ENCODE measurements around the gene MAML2.

The MAML2 gene

GRCh38 chr11:96242971-96243647 lies 99.9 kb downstream of the MAML2 start:
- TF ChIP-seq POLR2A (IDR thresholded peaks at IDR 0.05; ENCODE audit: low read depth, low read length) = peak; percentile 44; the same call in 1 of the 2 replicates
- no peak for TF ChIP-seq TAF1 (IDR thresholded peaks at IDR 0.05; ENCODE audit: borderline replicate concordance, low read depth, low read length)
- DNase-seq (ENCODE audit: insufficient read length) = peak; percentile 52
- FAIRE-seq = peak; percentile 96

DNA sequence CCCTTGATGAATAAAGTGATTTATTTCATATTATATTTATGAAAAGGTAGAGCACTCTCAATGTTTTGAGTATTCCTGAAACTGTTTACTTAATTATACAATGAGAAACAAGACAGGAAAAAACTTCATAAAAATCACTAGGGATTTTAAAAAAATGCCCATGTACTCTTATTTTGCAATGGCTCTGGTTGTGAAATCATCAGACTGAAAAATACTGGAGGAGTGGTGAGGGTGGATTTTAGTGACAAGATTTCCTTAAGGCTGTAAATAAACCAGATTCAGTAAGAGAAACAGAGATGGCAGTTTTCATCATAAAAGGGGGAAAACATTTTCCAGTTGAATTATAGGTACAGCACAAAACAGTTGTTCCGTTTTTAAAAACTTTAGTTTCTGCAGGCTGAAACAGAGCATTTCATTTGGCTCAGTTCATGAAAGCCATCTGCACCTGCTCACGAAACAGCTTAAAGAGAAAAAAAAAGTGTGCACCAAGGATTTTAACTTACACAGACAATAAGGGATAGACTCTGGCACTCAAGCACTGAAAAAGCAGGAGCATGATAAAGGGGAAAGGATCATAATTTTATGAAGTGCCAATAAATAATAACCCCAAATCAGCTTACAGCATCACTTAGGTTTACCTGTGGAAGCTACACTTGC lies 100.7 kb downstream of the MAML2 start:
- FAIRE-seq = no peak
- no peak for DNase-seq (ENCODE audit: insufficient read length)
- no peak for TF ChIP-seq TAF1 (IDR thresholded peaks at IDR 0.05; ENCODE audit: borderline replicate concordance, low read depth, low read length)
- no peak for TF ChIP-seq POLR2AphosphoS5 (IDR thresholded peaks at IDR 0.05; ENCODE audit: low read depth, low read length)
- no peak for TF ChIP-seq POLR2A (IDR thresholded peaks at IDR 0.05; ENCODE audit: low read depth, low read length)

DNA sequence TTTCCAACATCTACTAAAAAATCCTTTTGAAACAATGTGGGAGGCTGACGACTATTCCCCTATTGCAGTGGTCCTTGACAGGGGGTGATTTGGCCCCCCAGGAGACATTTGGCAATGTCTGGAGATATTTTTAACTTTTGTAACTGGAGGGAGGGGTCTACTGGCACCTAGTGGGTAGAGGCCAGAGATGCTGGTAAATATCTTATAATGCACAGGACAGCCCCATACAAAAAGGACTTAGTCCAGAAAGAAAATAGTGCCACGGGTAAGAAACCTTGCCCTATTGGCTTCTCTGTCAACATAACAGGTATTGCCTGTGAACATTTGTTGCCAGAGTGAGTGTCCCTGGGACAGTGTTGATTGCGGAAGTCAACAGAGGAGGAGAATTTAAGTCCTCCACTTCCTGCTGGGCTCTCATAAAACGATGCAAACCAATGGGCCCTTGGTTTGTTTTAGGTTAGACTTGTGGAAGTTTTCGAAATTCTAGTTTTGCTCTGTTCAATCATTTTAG lies 101.6 kb downstream of the MAML2 start:
- TF ChIP-seq POLR2A (IDR thresholded peaks at IDR 0.05; ENCODE audit: low read depth, low read length) (no peak), POLR2AphosphoS5 (IDR thresholded peaks at IDR 0.05; ENCODE audit: low read depth, low read length) (no peak), TAF1 (IDR thresholded peaks at IDR 0.05; ENCODE audit: borderline replicate concordance, low read depth, low read length) (no peak)
- FAIRE-seq = peak; percentile 60
- no peak for DNase-seq (ENCODE audit: insufficient read length)

DNA sequence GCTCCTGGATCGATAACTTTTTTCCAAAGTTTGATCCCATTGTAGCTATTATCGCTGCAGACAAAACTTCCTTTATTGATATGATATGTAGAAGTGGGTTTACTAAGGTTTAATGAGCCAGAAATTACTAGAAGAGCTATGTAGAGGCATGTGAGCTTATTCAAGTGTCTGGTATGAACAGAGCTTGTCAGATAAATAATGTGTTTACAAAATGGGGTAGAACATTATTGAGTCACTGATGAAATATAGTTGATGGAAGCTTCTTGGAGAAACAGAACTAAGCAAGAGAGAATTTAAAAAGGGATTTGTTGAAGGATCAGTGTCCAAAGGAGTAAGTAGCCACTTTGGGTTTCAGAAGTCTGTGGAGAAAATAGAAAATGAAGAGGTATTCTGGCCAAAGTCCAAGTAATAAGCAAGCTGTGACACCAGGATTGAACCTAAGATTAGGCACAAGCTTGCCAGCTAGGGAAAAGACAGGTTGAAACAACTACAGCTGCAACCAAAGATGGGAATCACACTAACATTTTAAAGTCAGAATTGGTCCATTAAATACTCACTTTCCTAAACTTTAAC lies 104.3 kb downstream of the MAML2 start:
- DNase-seq (ENCODE audit: insufficient read length) (no peak), FAIRE-seq (peak; percentile 77)
- TF ChIP-seq POLR2A (IDR thresholded peaks at IDR 0.05; ENCODE audit: low read depth, low read length) = no peak
- no peak for TF ChIP-seq TAF1 (IDR thresholded peaks at IDR 0.05; ENCODE audit: borderline replicate concordance, low read depth, low read length)
- no peak for TF ChIP-seq POLR2AphosphoS5 (IDR thresholded peaks at IDR 0.05; ENCODE audit: low read depth, low read length)

GRCh38 chr11:96237766-96238266 lies 105.2 kb downstream of the MAML2 start:
- DNase-seq (ENCODE audit: insufficient read length) (no peak), FAIRE-seq (no peak)
- TF ChIP-seq POLR2A (IDR thresholded peaks at IDR 0.05; ENCODE audit: low read depth, low read length) (no peak), TAF1 (IDR thresholded peaks at IDR 0.05; ENCODE audit: borderline replicate concordance, low read depth, low read length) (no peak), POLR2AphosphoS5 (IDR thresholded peaks at IDR 0.05; ENCODE audit: low read depth, low read length) (no peak)

DNA sequence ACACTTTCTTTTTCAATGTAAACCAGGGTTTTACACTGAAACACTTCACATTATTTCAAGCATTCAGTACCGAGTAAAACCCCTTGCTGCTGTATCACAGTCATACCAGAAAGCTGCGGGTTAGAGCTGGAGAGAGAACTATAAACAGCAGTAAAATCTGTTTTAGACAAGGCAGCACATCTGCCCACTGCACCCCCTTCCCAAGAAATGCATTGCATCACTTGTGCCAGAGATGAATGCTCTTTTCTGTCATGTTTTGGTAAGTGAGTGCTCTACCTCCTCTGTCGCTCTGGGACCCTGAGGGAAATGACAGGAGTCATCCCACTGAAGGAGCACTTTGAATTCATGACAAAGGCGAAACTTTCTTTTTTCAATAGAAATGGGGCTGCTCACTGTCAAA lies 107.2 kb downstream of the MAML2 start:
- DNase-seq (ENCODE audit: insufficient read length) = no peak
- FAIRE-seq = peak; percentile 96
- no peak for TF ChIP-seq TAF1 (IDR thresholded peaks at IDR 0.05; ENCODE audit: borderline replicate concordance, low read depth, low read length)
- TF ChIP-seq POLR2AphosphoS5 (IDR thresholded peaks at IDR 0.05; ENCODE audit: low read depth, low read length) = no peak
- no peak for TF ChIP-seq POLR2A (IDR thresholded peaks at IDR 0.05; ENCODE audit: low read depth, low read length)

DNA sequence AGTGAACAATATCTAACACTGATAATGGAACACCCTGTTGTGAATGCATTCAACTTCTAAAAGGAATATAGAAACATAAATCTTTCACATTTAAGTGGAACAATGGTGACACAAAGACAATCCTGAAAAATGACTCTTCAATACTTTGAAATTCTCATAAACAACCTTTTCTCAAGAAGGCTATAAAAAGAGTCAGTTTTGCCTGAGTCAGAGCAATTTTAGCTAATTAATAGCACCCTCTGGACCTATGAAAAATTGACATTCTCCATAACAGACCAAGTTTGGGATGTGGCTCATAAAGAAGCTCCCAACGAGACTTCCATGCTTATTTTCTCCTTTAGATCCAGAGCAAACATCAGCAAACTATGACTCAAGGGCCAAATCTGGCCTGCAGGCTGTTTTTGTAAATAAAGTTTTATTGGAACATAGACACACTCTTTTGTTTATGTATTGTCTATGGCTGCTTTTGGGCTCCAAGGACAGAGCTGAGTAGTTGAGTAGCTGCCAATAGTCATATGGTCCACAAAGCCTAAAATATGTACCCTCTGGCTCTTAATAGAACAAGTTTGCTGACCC lies 108.0 kb downstream of the MAML2 start:
- DNase-seq (ENCODE audit: insufficient read length) (no peak), FAIRE-seq (peak; percentile 84)
- TF ChIP-seq POLR2AphosphoS5 (IDR thresholded peaks at IDR 0.05; ENCODE audit: low read depth, low read length) (no peak), POLR2A (IDR thresholded peaks at IDR 0.05; ENCODE audit: low read depth, low read length) (no peak), TAF1 (IDR thresholded peaks at IDR 0.05; ENCODE audit: borderline replicate concordance, low read depth, low read length) (no peak)

- FAIRE-seq (no peak), DNase-seq (ENCODE audit: insufficient read length) (no peak)
- TF ChIP-seq POLR2AphosphoS5 (IDR thresholded peaks at IDR 0.05; ENCODE audit: low read depth, low read length) (no peak), POLR2A (IDR thresholded peaks at IDR 0.05; ENCODE audit: low read depth, low read length) (no peak), TAF1 (IDR thresholded peaks at IDR 0.05; ENCODE audit: borderline replicate concordance, low read depth, low read length) (no peak)
Observed at GRCh38 chr11:96232132-96232531, 110.9 kb downstream of the MAML2 start.

DNA sequence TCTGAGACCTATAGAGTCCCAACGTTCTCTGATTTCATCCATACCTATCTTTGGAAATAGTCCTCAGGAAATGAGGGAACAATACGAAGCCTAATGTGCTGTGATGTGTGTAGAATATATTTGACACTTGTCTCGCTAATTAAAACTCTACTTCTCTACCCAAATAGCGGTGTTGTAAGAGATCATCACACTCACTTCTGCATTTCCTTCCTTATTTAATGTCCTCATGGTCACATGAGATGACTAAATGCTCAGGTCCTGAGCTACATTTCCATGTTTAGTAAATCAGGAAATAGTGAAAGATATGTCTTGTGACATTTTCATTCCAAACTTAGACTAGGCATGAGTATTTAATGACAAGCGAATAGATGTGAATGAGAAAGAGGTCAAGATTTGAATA lies 112.3 kb downstream of the MAML2 start:
- TF ChIP-seq POLR2A (IDR thresholded peaks at IDR 0.05; ENCODE audit: low read depth, low read length) = no peak
- FAIRE-seq (peak; percentile 79), DNase-seq (ENCODE audit: insufficient read length) (no peak)

DNA sequence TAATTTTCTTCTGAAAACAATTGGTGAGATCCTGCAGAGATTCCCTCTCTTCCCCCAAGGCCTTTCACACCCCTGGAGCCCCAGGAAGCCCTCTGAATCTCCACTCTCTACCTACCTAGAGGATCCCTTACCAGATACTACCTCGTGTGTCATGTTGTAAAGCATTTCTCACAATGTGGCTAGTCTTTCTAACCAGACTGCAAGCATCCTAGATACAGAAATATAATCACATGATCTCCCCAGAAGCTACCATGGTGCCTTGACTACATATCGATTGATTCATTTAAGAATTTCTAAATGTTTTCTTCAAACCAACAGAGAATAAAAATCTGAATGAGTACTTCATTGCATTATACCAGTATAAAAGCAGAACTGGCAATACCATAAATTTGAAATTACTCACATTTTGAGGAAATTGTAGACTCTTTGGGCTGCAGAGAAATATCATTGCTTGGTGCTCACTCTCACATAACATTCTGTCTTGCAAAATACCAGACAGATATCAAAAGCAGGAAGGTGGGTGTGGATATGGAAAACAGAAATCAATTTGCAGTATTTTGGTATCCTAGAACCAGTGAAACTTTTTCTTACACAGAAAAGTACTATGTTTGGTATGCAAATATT lies 113.5 kb downstream of the MAML2 start:
- no peak for TF ChIP-seq TAF1 (IDR thresholded peaks at IDR 0.05; ENCODE audit: borderline replicate concordance, low read depth, low read length)
- no peak for TF ChIP-seq POLR2AphosphoS5 (IDR thresholded peaks at IDR 0.05; ENCODE audit: low read depth, low read length)
- no peak for TF ChIP-seq POLR2A (IDR thresholded peaks at IDR 0.05; ENCODE audit: low read depth, low read length)
- DNase-seq (ENCODE audit: insufficient read length) (no peak), FAIRE-seq (no peak)

- no peak for DNase-seq (ENCODE audit: insufficient read length)
- FAIRE-seq = no peak
- no peak for TF ChIP-seq POLR2A (IDR thresholded peaks at IDR 0.05; ENCODE audit: low read depth, low read length)
- no peak for TF ChIP-seq TAF1 (IDR thresholded peaks at IDR 0.05; ENCODE audit: borderline replicate concordance, low read depth, low read length)
- TF ChIP-seq POLR2AphosphoS5 (IDR thresholded peaks at IDR 0.05; ENCODE audit: low read depth, low read length) = no peak
Observed at GRCh38 chr11:96228910-96229309, 114.1 kb downstream of the MAML2 start.

Data from GM12892 (cell line).